Measurements from ENCODE around the gene KLHL42. TPM values are rescaled to one million over a fixed set of nuclear protein-coding genes. Genes with fewer than 3 reads are reported as not detected.

KLHL42 gene
- total and polyA plus RNA-seq, 2 of the 13 experiments (the other 11 are each of a cell fraction or from before 2014, with no cell fraction given) = 13.5 to 14.0 TPM

DNA sequence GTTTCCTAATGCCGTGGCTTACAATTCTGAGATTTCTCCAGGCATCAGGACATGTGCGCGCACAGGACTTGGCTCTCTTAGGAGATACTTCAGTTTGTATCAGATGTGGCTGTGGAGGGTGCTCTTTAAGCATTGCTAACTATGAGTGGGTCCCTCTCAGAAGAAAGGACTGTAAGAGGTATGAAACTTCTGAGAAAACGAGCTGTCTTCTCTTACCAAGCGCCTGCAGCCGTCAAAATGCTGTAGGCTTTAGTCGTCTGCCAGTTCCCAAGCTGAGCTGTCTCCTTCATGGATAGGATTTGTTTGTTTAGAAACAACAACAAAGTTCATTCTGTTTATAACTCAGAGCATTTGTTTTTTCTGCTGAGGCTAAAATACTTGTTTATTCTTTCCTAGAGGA is 16.1 kb downstream of the KLHL42 start (continued):
- TF ChIP-seq SRF (IDR thresholded peaks at IDR 0.05; ENCODE audit: low read depth, low read length) (no peak), ZNF878 (CRISPR knock-in tag; IDR thresholded peaks at IDR 0.05) (no peak)

DNA sequence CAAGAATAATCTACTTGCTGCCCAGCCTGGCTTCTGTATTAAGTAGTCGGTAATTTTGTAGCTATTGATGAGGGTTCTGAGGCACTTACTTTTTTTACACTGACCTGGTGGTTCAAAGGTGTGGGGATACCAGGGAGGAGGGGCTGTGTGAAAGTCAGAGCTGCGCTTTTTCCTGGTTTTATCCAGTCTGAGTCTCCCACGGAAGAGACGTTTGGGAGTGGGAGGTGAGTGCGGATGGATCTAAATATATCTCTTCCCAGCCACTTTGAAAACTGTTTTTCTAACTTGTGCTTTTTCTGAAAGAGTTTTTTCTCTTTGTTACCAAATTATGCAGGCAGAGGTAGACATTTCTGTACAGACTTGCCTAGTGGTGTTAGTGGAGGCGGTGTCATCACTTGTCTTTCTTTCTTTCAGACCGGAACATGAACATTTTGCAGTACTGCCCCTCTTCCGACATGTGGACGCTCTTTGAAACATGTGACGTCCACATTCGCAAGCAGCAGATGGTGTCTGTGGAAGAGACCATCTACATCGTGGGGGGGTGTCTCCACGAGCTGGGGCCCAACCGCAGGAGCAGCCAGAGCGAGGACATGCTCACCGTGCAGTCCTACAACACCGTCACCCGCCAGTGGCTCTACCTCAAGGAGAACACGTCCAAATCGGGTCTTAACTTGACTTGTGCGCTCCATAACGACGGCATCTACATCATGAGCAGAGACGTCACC is 17.4 kb downstream of the KLHL42 start:
- DNase-seq (ENCODE audit: low spot score) (no peak), ATAC-seq (no peak), FAIRE-seq (no peak)
- H3K9ac ChIP-seq (ENCODE audit: insufficient read depth, low read depth, low read length) = no peak overlapping the region
- BruUV-seq (replicated peaks) = no TSS peak
- WGBS (ENCODE audit: low lambda C conversion rate) = 94% methylated on average over 22 of the region's 24 CpGs
- ChIA-PET POLR2A (no interaction called here), CTCF (ENCODE audit: low intra/inter-chr PET ratio, low total read pairs) (no interaction called here)
- no peak overlapping the region for H2AFZ ChIP-seq (ENCODE audit: low read length)
- no peaks in the 10 kb centered on the region for H3K79me2 ChIP-seq (ENCODE audit: insufficient read depth, low read length)
- no peaks in the 10 kb centered on the region for H3K9me3 ChIP-seq (ENCODE audit: low read length)
- intact Hi-C loops (cut with micrococcal nuclease; ENCODE audit: unreplicated experiment) (no loop called here), in situ Hi-C loops (cut with HindIII; ENCODE audit: extremely low pct_ligation_motif_present, low pct_unique_long_range_greater_than_20kb) (no loop called here)
- H3K4me1 ChIP-seq (ENCODE audit: insufficient read depth, low read length) = no peaks in the 10 kb centered on the region
- no peak overlapping the region for H3K4me2 ChIP-seq (ENCODE audit: low read depth, low read length)
- TF ChIP-seq, protein P1, sequence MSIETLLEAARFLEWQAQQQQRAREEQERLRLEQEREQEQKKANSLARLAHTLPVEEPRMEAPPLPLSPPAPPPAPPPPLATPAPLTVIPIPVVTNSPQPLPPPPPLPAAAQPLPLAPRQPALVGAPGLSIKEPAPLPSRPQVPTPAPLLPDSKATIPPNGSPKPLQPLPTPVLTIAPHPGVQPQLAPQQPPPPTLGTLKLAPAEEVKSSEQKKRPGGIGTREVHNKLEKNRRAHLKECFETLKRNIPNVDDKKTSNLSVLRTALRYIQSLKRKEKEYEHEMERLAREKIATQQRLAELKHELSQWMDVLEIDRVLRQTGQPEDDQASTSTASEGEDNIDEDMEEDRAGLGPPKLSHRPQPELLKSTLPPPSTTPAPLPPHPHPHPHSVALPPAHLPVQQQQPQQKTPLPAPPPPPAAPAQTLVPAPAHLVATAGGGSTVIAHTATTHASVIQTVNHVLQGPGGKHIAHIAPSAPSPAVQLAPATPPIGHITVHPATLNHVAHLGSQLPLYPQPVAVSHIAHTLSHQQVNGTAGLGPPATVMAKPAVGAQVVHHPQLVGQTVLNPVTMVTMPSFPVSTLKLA (IDR thresholded peaks at IDR 0.05) = peak; percentile 70
- TF ChIP-seq, protein P2, sequence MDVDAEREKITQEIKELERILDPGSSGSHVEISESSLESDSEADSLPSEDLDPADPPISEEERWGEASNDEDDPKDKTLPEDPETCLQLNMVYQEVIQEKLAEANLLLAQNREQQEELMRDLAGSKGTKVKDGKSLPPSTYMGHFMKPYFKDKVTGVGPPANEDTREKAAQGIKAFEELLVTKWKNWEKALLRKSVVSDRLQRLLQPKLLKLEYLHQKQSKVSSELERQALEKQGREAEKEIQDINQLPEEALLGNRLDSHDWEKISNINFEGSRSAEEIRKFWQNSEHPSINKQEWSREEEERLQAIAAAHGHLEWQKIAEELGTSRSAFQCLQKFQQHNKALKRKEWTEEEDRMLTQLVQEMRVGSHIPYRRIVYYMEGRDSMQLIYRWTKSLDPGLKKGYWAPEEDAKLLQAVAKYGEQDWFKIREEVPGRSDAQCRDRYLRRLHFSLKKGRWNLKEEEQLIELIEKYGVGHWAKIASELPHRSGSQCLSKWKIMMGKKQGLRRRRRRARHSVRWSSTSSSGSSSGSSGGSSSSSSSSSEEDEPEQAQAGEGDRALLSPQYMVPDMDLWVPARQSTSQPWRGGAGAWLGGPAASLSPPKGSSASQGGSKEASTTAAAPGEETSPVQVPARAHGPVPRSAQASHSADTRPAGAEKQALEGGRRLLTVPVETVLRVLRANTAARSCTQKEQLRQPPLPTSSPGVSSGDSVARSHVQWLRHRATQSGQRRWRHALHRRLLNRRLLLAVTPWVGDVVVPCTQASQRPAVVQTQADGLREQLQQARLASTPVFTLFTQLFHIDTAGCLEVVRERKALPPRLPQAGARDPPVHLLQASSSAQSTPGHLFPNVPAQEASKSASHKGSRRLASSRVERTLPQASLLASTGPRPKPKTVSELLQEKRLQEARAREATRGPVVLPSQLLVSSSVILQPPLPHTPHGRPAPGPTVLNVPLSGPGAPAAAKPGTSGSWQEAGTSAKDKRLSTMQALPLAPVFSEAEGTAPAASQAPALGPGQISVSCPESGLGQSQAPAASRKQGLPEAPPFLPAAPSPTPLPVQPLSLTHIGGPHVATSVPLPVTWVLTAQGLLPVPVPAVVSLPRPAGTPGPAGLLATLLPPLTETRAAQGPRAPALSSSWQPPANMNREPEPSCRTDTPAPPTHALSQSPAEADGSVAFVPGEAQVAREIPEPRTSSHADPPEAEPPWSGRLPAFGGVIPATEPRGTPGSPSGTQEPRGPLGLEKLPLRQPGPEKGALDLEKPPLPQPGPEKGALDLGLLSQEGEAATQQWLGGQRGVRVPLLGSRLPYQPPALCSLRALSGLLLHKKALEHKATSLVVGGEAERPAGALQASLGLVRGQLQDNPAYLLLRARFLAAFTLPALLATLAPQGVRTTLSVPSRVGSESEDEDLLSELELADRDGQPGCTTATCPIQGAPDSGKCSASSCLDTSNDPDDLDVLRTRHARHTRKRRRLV (CRISPR knock-in tag; IDR thresholded peaks at IDR 0.05) = no peak
- no peaks in the 10 kb centered on the region for H4K20me1 ChIP-seq (ENCODE audit: insufficient read depth, low read length)
- peaks cover 5 to 50% of the 10 kb centered on the region in 2 experiments; a peak in 4 of 5 replicates for H3K36me3 ChIP-seq (replicated peaks in 1 of 2; ENCODE audit: control insufficient read depth in 1 of 2, insufficient read depth in 2 of 2, low read length in 2 of 2)
- no peak overlapping the region for H3K27ac ChIP-seq (ENCODE audit: extremely low read length, insufficient read depth, low read length)
- H3K4me3 ChIP-seq (replicated peaks in 1 of 3; ENCODE audit: insufficient read depth in 1 of 3, low read depth in 2 of 3, low read length in 3 of 3) = no peak overlapping the region
- no peaks in the 10 kb centered on the region for H3K27me3 ChIP-seq (ENCODE audit: control insufficient read depth in 1 of 2, insufficient read depth in 2 of 2, low read length in 2 of 2)
